Endothelial cell of umbilical vein (primary cell): ENCODE measurements around the gene EIF4A2.

Experiments
- EZH2 ChIP-seq: IDR thresholded peaks from 2 replicates; pipeline ENCODE4 v1.6.1; 2012; ENCODE audit warnings: borderline replicate concordance, low read depth, mild to moderate bottlenecking, moderate library complexity, low read length, inconsistent platforms; ENCODE audit not compliant: severe bottlenecking
- FOS ChIP-seq: IDR thresholded peaks from 2 replicates; pipeline ENCODE4 v1.6.1; 2011; ENCODE audit warnings: mild to moderate bottlenecking, low read length, moderate library complexity, borderline replicate concordance; ENCODE audit not compliant: insufficient read depth
- GATA2 ChIP-seq: IDR thresholded peaks from 2 replicates; pipeline ENCODE4 v1.7.0; 2011; ENCODE audit warnings: low read depth, mild to moderate bottlenecking, moderate library complexity, mixed read lengths, low read length; ENCODE audit not compliant: insufficient read length, insufficient read depth
- JUN ChIP-seq: IDR thresholded peaks from 2 replicates; pipeline ENCODE4 v1.6.1; 2011; ENCODE audit warnings: borderline replicate concordance, low read depth; ENCODE audit not compliant: insufficient read length, insufficient read depth
- MYC ChIP-seq: IDR thresholded peaks from one replicate; pipeline ENCODE4 v1.6.1; 2011; ENCODE audit warnings: mild to moderate bottlenecking, low read depth, low read length
- POLR2A ChIP-seq: IDR thresholded peaks from 2 replicates; pipeline ENCODE4 v1.6.1; 2012; ENCODE audit warnings: low read depth, mild to moderate bottlenecking, control low read depth, low read length
- POLR2AphosphoS5 ChIP-seq: IDR thresholded peaks from 2 replicates; pipeline ENCODE4 v1.6.1; 2012; ENCODE audit warnings: low read depth, mild to moderate bottlenecking, control low read depth, low read length, moderate library complexity; ENCODE audit not compliant: insufficient read depth
- TF ChIP-seq, protein P1 (sequence below), 2 donors: IDR thresholded peaks; 1 replicate in 1 of 2; 2 replicates in 1 of 2; pipeline ENCODE4 v1.5.1; 2011; ENCODE audit warnings: low read length in 2 of 2, mild to moderate bottlenecking in 2 of 2, moderate library complexity in 2 of 2, control low read depth in 1 of 2, inconsistent platforms in 1 of 2, low read depth in 1 of 2; ENCODE audit not compliant: insufficient read depth in 1 of 2; ENCODE audit errors: extremely low read depth in 1 of 2
- TF ChIP-seq, protein P2 (sequence below): IDR thresholded peaks from 2 replicates; pipeline ENCODE4 v1.6.1; 2011; ENCODE audit not compliant: insufficient read depth, insufficient read length

DNA sequence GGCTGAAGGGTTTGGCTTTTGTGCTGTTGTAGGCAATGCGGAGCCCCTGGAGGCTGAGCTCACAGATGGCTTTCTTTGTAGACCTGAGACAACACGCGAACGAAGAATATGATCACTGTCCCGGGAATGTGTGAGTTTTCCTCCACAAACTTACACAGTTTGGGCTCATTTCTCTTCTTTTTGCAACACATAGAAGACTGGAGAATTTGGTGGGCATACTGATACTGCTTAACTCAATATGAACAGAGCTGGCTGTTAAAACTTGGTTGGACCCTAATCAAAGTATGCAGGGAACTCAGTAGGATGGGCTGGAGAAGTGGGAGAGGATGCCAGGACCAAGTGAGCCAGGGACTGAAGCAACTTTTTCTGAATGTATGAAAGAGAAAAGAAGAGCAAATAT is 35.1 kb downstream of the EIF4A2 start:
- TF ChIP-seq, protein P1, sequence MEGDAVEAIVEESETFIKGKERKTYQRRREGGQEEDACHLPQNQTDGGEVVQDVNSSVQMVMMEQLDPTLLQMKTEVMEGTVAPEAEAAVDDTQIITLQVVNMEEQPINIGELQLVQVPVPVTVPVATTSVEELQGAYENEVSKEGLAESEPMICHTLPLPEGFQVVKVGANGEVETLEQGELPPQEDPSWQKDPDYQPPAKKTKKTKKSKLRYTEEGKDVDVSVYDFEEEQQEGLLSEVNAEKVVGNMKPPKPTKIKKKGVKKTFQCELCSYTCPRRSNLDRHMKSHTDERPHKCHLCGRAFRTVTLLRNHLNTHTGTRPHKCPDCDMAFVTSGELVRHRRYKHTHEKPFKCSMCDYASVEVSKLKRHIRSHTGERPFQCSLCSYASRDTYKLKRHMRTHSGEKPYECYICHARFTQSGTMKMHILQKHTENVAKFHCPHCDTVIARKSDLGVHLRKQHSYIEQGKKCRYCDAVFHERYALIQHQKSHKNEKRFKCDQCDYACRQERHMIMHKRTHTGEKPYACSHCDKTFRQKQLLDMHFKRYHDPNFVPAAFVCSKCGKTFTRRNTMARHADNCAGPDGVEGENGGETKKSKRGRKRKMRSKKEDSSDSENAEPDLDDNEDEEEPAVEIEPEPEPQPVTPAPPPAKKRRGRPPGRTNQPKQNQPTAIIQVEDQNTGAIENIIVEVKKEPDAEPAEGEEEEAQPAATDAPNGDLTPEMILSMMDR (IDR thresholded peaks at IDR 0.05; ENCODE audit: extremely low read depth in 1 of 2, insufficient read depth in 1 of 2, low read depth in 1 of 2, low read length in 2 of 2) = no peak
- TF ChIP-seq POLR2A (no peak), POLR2AphosphoS5 (no peak), EZH2 (no peak), GATA2 (no peak), FOS (no peak), MYC (no peak), JUN (no peak)
- TF ChIP-seq, protein P2, sequence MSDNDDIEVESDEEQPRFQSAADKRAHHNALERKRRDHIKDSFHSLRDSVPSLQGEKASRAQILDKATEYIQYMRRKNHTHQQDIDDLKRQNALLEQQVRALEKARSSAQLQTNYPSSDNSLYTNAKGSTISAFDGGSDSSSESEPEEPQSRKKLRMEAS = no peak
